GM18519 (cell line): ENCODE measurements around the gene GPATCH4.
"Not testable (repeated sequence)": the region's sequence is repeated elsewhere in the genome, so short reads cannot be mapped to it uniquely, and the experiment has no call there.

ENCODE experiments used
- ATAC-seq: cut with Tn5 transposase; IDR thresholded peaks from one replicate; pipeline ENCODE4 v1.9.1; 2021; ENCODE audit warnings: mild to moderate bottlenecking, moderate library complexity; ENCODE audit not compliant: unreplicated experiment, low FRiP score

The GPATCH4 gene

DNA sequence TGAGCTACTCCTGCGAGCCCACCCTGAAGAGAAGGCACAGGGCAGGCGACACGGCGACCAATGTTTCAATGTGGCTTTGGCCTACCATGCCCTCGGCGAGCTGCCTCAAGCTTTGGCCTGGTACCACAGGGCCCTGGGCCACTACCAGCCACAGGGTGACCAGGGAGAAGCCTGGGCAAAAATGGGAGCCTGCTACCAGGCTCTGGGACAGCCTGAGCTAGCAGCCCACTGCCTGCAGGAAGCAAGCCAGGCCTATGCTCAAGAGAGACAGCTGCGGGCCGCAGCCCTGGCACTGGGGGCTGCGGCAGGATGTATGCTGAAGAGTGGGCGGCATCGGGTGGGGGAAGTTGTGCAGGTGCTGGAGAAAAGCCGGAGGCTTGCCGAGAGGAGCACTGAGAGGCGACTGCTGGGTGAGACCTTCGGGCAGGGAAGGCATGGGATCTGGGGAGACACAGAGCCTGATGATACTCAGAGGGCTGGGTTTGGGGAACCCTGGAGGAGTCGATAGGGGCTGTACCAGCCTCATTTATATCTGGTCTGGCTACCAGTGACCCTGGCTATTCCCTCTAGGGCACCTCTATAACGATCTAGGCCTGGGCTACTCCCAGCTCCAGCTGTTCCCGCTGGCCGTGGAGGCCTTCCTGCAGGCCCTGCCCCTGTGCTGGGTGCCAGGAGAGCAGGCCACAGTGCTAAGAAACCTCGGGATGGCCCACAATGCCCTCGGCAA, 19.5 kb downstream of the GPATCH4 start:
- no peak for ATAC-seq

DNA sequence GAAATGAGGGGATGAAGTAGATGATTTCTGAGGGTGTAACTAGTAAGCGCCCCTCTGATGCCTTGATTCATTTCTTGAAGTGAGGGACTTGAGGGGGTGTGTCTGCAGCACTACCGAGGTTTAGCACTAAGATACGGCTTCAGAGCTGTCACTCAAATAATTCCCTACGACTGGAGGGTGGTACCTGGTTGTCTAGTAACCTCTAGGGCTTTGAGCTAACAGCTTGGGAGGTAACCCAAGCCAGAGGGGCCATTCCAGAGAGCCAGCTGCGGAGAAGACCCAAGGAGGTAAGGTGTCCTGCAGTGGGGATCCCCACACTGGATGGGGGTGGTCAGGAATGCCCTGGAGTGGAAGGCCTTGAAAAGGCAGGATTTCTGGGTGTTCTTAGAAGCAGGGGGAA, 21.8 kb downstream of the GPATCH4 start, which contains the start of gene TTC24:
TSS of gene TTC24 (plus strand) at position 252 of the 400 bp plus-strand sequence. CDS start 1,642 bp downstream, outside the sequence.
- no peak for ATAC-seq

DNA sequence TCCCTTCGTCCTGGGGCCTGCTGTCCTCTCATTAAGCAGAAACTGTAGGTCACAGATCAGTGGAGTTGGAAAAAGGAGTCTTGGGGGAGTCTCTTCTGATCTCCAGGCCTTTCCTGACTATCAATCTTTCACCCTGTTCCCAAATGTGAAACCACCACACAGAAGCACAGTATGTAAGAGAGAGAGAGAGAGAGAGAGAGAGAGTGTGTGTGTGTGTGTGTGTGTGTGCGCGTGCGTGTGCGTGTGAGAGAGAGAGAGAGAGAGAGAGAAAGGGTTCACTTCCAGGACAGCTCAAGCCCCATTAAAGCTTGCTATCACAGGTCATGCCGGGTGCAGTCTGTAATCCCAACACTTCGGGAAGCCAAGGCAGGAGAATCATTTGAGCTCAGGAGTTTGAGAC, 23.2 kb downstream of the GPATCH4 start:
- no peak for ATAC-seq

DNA sequence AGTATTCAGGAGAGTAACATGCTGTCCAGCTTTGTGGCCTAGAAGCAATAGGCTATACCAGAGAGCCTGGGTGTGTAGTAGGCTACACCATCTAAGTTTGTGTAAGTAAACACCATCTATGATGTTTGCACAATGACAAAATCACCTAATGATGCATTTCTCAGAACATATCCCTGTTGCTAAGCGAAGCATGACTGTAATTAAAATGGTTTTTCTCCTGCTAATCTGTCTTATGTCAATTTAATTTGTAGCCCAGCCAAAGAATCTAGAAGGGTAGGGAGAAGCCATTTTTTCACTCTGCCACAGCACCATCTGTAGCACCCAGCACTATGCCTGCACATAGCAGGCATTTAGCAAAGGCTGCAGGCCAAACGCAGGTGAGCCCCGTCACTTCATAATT, 23.7 kb downstream of the GPATCH4 start:
- ATAC-seq, result no peak

GRCh38 chr1:156574039-156574633, 27.1 kb downstream of the GPATCH4 start:
- ATAC-seq, result no peak

DNA sequence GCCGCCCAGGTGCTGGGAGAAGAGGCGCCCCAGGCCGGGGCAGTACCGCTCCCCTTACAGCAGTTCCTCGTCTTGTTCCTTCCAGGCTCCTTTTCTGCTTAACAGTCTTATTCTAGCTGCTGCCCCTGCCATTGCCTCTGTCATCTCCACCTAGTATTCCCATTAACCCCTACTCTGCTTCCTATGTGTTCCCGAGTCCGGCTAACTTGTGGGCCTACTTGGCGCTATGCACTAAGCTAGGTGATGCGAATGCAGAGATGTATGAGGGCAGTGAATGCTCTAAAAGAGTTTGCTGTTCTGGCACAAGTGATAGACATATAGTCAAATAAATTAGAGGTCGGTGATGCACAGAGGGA, 28.6 kb downstream of the GPATCH4 start:
- no peak for ATAC-seq

- ATAC-seq, result no peak
Observed at GRCh38 chr1:156571919-156572662, 29.2 kb downstream of the GPATCH4 start, which contains the start of gene IQGAP3. TSS of gene IQGAP3 (minus strand) at chr1:156572565. CDS start at chr1:156572529, 36 bp downstream.

- ATAC-seq, result no peak
Observed at GRCh38 chr1:156571261-156571852, 29.9 kb downstream of the GPATCH4 start.

DNA sequence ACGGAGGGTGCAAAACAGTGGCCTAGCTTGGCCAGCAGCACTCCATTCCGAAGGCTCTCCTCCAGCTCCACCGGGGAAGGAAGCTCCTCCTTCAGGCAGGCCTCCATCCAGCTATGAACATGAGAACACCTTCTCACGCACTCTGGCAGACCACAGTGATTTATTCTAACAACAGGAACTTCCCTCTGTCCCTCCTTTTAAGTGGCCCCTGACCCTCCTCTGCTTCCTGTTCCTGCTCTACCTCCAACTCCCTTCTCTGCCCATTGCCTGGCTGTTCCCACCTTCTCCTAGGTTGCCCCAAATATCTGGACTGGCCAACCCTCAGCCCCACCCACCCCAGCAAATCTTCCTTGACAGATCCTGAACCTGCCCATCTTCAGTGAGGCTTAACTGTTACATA, 34.8 kb downstream of the GPATCH4 start:
- no peak for ATAC-seq

DNA sequence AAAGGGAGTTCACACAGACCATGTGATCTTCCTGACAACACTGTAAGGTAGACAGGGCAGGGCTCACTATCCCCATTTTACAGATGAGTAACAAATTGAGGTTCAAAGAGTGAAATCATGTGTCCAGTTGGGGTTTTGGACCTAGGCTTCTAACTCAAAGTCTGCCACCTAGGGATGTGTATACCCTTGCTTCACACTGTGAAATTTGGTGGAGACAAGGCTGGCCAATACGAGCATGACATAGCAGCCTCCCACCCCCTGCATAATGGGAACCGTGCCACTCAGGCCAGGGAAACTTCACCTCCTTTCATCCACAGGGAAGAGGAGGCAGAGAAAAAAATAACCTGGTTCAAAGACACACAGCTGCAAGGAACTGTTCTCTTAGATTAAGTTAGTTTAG, 35.8 kb downstream of the GPATCH4 start:
- ATAC-seq, result no peak

DNA sequence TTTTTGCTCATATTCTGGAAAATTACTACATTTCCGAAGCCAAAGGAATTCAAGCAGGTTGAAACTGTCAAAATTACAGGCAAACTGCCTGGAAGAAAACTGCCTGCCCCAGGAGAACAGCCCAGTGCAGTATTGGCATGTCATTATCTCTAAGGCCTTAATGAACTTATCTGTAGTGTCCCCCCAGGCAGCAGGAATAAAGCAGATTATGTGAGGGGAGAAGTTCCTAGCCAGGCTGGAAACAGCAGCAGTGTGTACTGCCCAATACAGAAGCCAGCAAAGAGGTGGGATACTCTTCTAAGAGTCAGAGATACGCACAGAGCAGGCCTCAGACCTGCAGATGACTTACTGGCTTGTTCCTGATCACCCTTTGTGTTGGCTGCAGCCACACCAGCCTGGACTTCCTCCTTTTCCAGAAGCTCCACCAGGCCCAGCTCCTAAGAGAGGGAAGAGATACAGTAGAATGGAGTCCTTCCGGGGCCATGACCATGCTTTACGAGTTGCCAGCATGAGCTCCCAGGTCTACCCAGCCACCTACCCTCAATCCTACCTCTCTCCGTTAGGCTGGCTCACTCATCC, 40.6 kb downstream of the GPATCH4 start:
- ATAC-seq, result no peak

DNA sequence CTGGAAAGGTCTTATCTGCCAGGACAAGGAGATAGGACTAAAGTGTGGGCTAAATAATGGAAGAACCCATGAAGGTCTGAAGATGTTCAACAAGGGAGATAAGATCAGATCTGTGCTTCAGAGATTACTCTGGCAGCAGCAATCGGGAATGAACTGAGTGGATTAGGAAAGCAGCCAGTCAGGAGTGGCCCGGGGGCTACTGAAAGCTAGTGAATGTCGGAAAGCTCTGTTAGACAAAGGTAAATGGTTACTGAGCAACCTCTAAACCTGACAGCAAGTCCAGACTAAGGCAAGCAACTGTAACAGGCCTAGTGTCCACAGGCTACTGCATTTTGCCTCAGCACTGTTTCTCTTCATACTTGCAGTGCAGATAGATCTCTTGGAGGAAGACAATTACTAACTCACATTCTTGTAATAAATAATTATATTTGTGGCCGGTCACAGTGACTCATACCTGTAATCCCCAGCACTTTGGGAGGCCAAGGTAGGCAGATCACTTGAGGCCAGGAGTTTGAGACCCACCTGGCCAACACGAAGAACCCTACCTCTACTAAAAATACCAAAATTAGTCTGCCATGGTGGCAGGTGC, 41.4 kb downstream of the GPATCH4 start:
- no peak for ATAC-seq

GRCh38 chr1:156559086-156559796, 42.0 kb downstream of the GPATCH4 start:
- ATAC-seq, result no peak

- ATAC-seq, result no peak
Observed at GRCh38 chr1:156556354-156556753, 44.9 kb downstream of the GPATCH4 start.

DNA sequence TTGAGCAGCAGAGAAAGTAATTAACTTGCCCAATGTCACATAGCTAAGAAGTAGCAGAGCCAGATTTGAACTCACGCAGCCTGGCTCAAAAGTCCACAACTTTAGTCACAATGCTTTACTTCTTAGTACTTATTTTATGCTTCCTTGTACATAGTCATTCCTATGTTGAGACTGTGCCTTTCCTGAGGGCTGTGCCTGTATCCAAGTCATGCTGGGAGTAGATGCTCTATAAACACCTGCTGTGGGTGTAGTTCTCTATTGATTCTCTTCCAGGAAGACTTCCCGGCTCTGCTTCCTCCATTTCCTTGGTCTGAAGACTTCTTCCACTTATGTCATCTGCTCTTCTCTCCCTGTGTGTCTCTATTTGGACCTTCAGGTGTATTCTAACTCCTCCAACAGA, 45.6 kb downstream of the GPATCH4 start:
- ATAC-seq, result no peak

DNA sequence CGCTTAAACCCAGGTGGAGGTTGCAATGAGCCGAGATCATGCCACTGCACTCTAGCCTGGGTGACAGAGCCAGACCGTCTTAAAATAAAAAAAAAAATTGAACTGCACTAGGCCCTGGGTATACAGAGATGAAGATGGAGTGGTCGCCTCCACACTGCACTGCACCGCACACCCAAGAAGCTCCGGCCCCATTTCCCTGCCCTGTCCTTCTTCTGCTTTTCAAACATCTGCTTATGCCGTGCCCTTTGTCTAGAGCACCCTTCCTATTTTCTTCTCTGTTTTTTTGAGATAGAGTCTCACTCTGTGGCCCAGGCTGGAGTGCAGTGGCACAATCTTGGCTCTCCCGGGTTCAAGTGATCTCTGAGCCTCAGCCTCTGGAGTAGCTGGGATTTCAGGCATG, 46.3 kb downstream of the GPATCH4 start:
- no peak for ATAC-seq

DNA sequence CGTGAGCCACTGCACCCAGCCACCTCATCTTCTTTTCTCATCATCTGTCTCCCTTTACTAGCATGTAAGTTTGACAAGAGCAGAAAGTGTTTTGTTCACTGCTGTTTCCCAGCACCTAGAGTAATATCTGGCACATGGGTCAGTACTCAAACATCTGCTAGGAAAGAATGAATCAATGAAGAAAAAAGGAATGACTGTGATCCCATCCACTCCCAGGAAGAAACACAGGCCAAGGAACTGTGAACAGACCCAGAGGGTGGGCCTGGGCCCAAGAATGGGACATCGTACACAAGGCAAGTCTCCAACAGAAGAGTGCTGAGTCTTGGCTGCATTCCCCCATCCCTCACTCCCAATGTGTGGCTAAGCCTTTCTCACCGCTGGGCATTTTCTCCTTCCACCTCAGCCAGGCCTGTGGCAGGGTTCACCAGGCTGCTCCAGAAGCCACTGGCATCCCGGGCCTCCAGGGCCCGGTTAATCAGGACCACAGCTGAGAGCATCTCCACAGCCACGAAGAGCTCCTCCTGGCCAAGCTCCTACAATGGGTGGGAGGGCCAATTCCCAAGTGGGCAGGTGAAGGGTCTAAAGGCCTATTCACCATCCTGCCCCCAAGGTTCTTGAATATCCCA, 47.3 kb downstream of the GPATCH4 start:
- no peak for ATAC-seq

- ATAC-seq, result not testable (repeated sequence)
Observed at GRCh38 chr1:156552937-156553336, 48.3 kb downstream of the GPATCH4 start.

- no peak for ATAC-seq
Observed at GRCh38 chr1:156552518-156552917, 48.8 kb downstream of the GPATCH4 start.
